Measurements from ENCODE around the gene ARF1.

The ARF1 gene

GRCh38 chr1:228097333-228098081 is 15.0 kb downstream of the ARF1 start:
- Histone ChIP-seq H3K4me3 (no peak overlapping the region), H3K4me1 (peaks cover 0 to 36% (median 23%) of the 10 kb centered on the region in 4 donors), H3K36me3 (peaks cover 31 to 58% (median 52%) of the 10 kb centered on the region in 3 donors), H3K27ac (no peak overlapping the region), H3K27me3 (no peaks in the 10 kb centered on the region), H3K9me3 (peaks cover 0 to 11% (median 6%) of the 10 kb centered on the region in 3 donors)
- intact Hi-C loops (cut with DNase I; ENCODE audit: low total_unique reads), result no loop called here
- no peak for TF ChIP-seq CTCF (IDR thresholded peaks at IDR 0.05)
- DNase-seq, result peak in 1 of 2 donors; percentile 63

GRCh38 chr1:228098323-228098931 is 15.9 kb downstream of the ARF1 start:
- Histone ChIP-seq H3K27ac (no peak overlapping the region), H3K36me3 (peaks cover 31 to 58% (median 52%) of the 10 kb centered on the region in 3 donors), H3K9me3 (peaks cover 0 to 11% (median 6%) of the 10 kb centered on the region in 3 donors), H3K27me3 (no peaks in the 10 kb centered on the region), H3K4me3 (no peak overlapping the region), H3K4me1 (peaks cover 0 to 31% (median 19%) of the 10 kb centered on the region in 4 donors)
- peak in 1 of 2 donors; percentile 60 for DNase-seq
- intact Hi-C loops (cut with DNase I; ENCODE audit: low total_unique reads), result no loop called here
- no peak for TF ChIP-seq CTCF (IDR thresholded peaks at IDR 0.05)

GRCh38 chr1:228099331-228099732 is 16.8 kb downstream of the ARF1 start:
- intact Hi-C loops (cut with DNase I; ENCODE audit: low total_unique reads), result no loop called here
- H3K27me3 ChIP-seq, result no peaks in the 10 kb centered on the region
- H3K9me3 ChIP-seq, result peaks cover 0 to 7% (median 5%) of the 10 kb centered on the region in 3 donors
- no peak overlapping the region for H3K27ac ChIP-seq
- TF ChIP-seq CTCF (IDR thresholded peaks at IDR 0.05), result no peak
- no peak overlapping the region for H3K4me3 ChIP-seq
- peak in 1 of 2 donors; percentile 61 for DNase-seq
- peaks cover 0 to 36% (median 27%) of the 10 kb centered on the region in 4 donors for H3K4me1 ChIP-seq
- peaks cover 31 to 57% (median 47%) of the 10 kb centered on the region in 3 donors for H3K36me3 ChIP-seq

- H3K27ac ChIP-seq, result peak overlapping the region in 1 of 2 donors; percentile 98
- no peak for TF ChIP-seq CTCF (IDR thresholded peaks at IDR 0.05)
- intact Hi-C loops (cut with DNase I; ENCODE audit: low total_unique reads), result loop anchor here (10.0 kb wide), 1 partner anchor 64 kb away; the partner anchor contains the start of gene IBA57
- no peaks in the 10 kb centered on the region for H3K9me3 ChIP-seq
- no peak for DNase-seq
- peaks cover 0 to 32% (median 25%) of the 10 kb centered on the region in 4 donors for H3K4me1 ChIP-seq
- no peaks in the 10 kb centered on the region for H3K27me3 ChIP-seq
- H3K36me3 ChIP-seq, result peaks cover 24 to 59% (median 44%) of the 10 kb centered on the region in 3 donors
- no peak overlapping the region for H3K4me3 ChIP-seq
Observed at GRCh38 chr1:228100822-228101613, 18.5 kb downstream of the ARF1 start.

GRCh38 chr1:228101614-228101993 is 19.1 kb downstream of the ARF1 start:
- peaks cover 24 to 60% (median 44%) of the 10 kb centered on the region in 3 donors for H3K36me3 ChIP-seq
- intact Hi-C loops (cut with DNase I; ENCODE audit: low total_unique reads), result loop anchor here (10.0 kb wide), 1 partner anchor 63 kb away; the partner anchor contains the start of gene IBA57
- H3K4me3 ChIP-seq, result peak overlapping the region; percentile 83 to 93
- TF ChIP-seq CTCF (IDR thresholded peaks at IDR 0.05), result no peak
- peak overlapping the region; percentile 91 to 98 for H3K27ac ChIP-seq
- no peaks in the 10 kb centered on the region for H3K9me3 ChIP-seq
- H3K27me3 ChIP-seq, result no peaks in the 10 kb centered on the region
- peaks cover 0 to 26% (median 22%) of the 10 kb centered on the region in 4 donors for H3K4me1 ChIP-seq
- DNase-seq, result no peak
